GM19328 (cell line): Measurements from ENCODE around the gene SHLD3.
A peak's percentile ranks its signal among the peaks of the same experiment; 100 is the strongest.
"Not testable (repeated sequence)": the region's sequence is repeated elsewhere in the genome, so short reads cannot be mapped to it uniquely, and the experiment has no call there.

Experiments used
- ATAC-seq: cut with Tn5 transposase; IDR thresholded peaks from one replicate; pipeline ENCODE4 v1.9.1; 2021; ENCODE audit warnings: mild to moderate bottlenecking, moderate library complexity; ENCODE audit not compliant: unreplicated experiment

Gene SHLD3

GRCh38 chr5:65624571-65625555 lies at the start of gene SHLD3, which contains the start of gene TRAPPC13:
TSS of gene SHLD3 (plus strand) at chr5:65625027. CDS start at chr5:65629588, 4,561 bp downstream.
TSS of gene TRAPPC13 (plus strand) at chr5:65625027. CDS start at chr5:65625061, 34 bp downstream.
- ATAC-seq = peak; percentile 71

GRCh38 chr5:65577141-65577540 lies 47.7 kb upstream of the SHLD3 start:
- no peak for ATAC-seq

- ATAC-seq = no peak
These were observed 36.1 kb upstream of the SHLD3 start for GRCh38 chr5:65588694-65589093.

- ATAC-seq = not testable (repeated sequence)
These were observed 23.1 kb upstream of the SHLD3 start for GRCh38 chr5:65601761-65602160.

GRCh38 chr5:65611524-65611923 lies 13.3 kb upstream of the SHLD3 start:
- no peak for ATAC-seq

- no peak for ATAC-seq
These were observed 12.4 kb upstream of the SHLD3 start for GRCh38 chr5:65612298-65612907.

- no peak for ATAC-seq
These were observed 4.8 kb upstream of the SHLD3 start for GRCh38 chr5:65620021-65620420.

- not testable (repeated sequence) for ATAC-seq
These were observed 2.9 kb upstream of the SHLD3 start for GRCh38 chr5:65621961-65622360.

- no peak for ATAC-seq
These were observed 1.3 kb upstream of the SHLD3 start for GRCh38 chr5:65623482-65623881.

GRCh38 chr5:65624025-65624570 lies 729 bp upstream of the SHLD3 start, which contains the start of gene TRIM23:
TSS of gene TRIM23 (minus strand) at chr5:65624333. CDS start at chr5:65624274, 59 bp downstream.
- ATAC-seq = peak; percentile 95

GRCh38 chr5:65625743-65626142 lies 916 bp downstream of the SHLD3 start:
- ATAC-seq = no peak

- no peak for ATAC-seq
These were observed 6.2 kb downstream of the SHLD3 start for GRCh38 chr5:65630981-65631380.

GRCh38 chr5:65640240-65640639 lies 15.4 kb downstream of the SHLD3 start:
- ATAC-seq = no peak

- ATAC-seq = no peak
These were observed 22.1 kb downstream of the SHLD3 start for GRCh38 chr5:65646938-65647337.

- no peak for ATAC-seq
These were observed 23.1 kb downstream of the SHLD3 start for GRCh38 chr5:65647941-65648340.

GRCh38 chr5:65651144-65651543 lies 26.3 kb downstream of the SHLD3 start:
- no peak for ATAC-seq

GRCh38 chr5:65654713-65655112 lies 29.9 kb downstream of the SHLD3 start:
- no peak for ATAC-seq

- ATAC-seq = no peak
These were observed 39.1 kb downstream of the SHLD3 start for GRCh38 chr5:65663804-65664521.

- no peak for ATAC-seq
These were observed 43.9 kb downstream of the SHLD3 start for GRCh38 chr5:65668696-65669095.

- no peak for ATAC-seq
These were observed 48.0 kb downstream of the SHLD3 start for GRCh38 chr5:65672796-65673195.

- ATAC-seq = no peak
These were observed 49.9 kb downstream of the SHLD3 start for GRCh38 chr5:65674749-65675148.
